Central memory CD8-positive, alpha-beta T cell (primary cell): ENCODE measurements around the gene ZNF331.

ENCODE experiments used
- ATAC-seq: fragments of 150-1000 bp; cut with Tn5 transposase; replicated peaks from 2 replicates; pipeline ENCODE4 v1.10.0; 2022; ENCODE audit warnings: mild to moderate bottlenecking, moderate FRiP score, moderate number of reproducible peaks; ENCODE audit not compliant: poor library complexity, severe bottlenecking; ENCODE audit errors: extremely low read depth
- DNase-seq, 2 donors: peaks; one replicate each; pipeline ENCODE4 v3.0.0; 2021; ENCODE audit warnings: low spot score in 2 of 2
- H3K27ac Mint-ChIP-seq: one replicate; pipeline ENCODE4 v1.8.0; 2022; ENCODE audit warnings: low read depth, mild to moderate bottlenecking, moderate library complexity, mixed read lengths
- H3K27me3 Mint-ChIP-seq: one replicate; pipeline ENCODE4 v1.8.0; 2022; ENCODE audit warnings: mixed read lengths
- H3K36me3 Mint-ChIP-seq: one replicate; pipeline ENCODE4 v1.8.0; 2022; ENCODE audit warnings: mild to moderate bottlenecking, moderate library complexity, mixed read lengths; ENCODE audit not compliant: insufficient read depth
- H3K4me1 Mint-ChIP-seq: one replicate; pipeline ENCODE4 v1.8.0; 2022; ENCODE audit warnings: mixed read lengths
- H3K4me3 Mint-ChIP-seq: one replicate; pipeline ENCODE4 v1.8.0; 2022; ENCODE audit warnings: mild to moderate bottlenecking, moderate library complexity, mixed read lengths
- H3K9me3 Mint-ChIP-seq: one replicate; pipeline ENCODE4 v1.8.0; 2022; ENCODE audit warnings: mixed read lengths

The ZNF331 gene

DNA sequence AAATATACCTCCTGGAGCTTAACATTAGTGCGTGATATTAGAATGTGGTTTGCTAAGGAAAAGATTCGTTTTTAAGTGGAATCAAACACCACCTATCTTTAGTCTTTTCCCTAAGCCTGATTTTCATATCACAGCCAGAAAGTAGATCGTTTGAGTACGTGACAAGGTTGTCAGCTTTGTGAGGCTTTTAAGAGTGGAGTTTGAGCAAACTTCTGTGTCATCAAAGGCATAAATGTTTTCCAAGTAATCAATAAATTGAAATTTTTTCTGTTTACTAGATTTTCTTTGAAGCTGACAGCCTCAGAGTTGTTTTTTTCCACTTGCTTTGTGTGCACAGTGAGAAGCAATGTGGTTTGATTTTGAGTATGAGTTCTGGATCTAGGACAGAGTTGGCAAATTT lies 6.5 kb upstream of the ZNF331 start:
- H3K4me1 Mint-ChIP-seq, result no peaks in the 10 kb centered on the region
- no peak overlapping the region for H3K4me3 Mint-ChIP-seq
- DNase-seq (no peak), ATAC-seq (no peak)
- H3K27ac Mint-ChIP-seq, result no peak overlapping the region
- no peaks in the 10 kb centered on the region for H3K27me3 Mint-ChIP-seq
- H3K36me3 Mint-ChIP-seq, result no peaks in the 10 kb centered on the region
- H3K9me3 Mint-ChIP-seq, result no peaks in the 10 kb centered on the region

DNA sequence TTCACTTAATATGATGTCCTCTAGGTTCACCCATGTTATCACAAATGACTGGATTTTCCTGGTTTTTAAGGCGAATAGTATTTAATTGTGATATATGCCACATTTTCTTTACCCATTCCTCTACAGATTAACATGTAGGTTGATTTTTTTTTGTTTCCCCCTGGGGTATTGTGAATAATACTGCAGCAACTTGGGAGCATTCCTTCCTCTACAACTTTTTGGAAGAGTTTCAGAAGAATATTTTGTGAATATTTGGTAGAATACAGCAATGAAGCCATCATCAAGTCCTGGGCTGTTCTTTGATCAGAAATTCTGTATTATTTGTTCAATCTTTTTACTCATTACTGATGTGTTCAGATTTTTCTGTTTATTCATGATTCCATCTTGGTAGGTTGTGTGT lies 5.6 kb upstream of the ZNF331 start:
- H3K27me3 Mint-ChIP-seq, result no peaks in the 10 kb centered on the region
- H3K4me1 Mint-ChIP-seq, result no peaks in the 10 kb centered on the region
- peaks cover 3% of the 10 kb centered on the region for H3K36me3 Mint-ChIP-seq
- H3K9me3 Mint-ChIP-seq, result no peaks in the 10 kb centered on the region
- ATAC-seq (no peak), DNase-seq (no peak)
- H3K4me3 Mint-ChIP-seq, result no peak overlapping the region
- no peak overlapping the region for H3K27ac Mint-ChIP-seq

DNA sequence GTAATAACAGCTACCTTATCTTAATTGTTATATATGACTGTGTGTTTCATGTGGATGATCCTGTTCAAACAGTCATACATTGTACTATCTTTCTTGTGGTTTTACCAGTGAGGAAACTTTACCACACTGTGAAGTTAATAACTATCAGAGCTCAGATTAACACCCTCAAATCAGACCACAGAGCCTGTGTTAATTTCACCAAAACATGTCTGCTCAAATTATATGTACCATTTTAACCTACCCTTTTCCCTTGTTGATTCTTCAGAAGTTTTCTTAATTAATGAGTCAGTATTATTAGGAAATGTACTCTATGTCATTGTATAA lies 1.8 kb upstream of the ZNF331 start:
- Mint-ChIP-seq H3K36me3 (peaks cover 36% of the 10 kb centered on the region), H3K27ac (no peak overlapping the region), H3K9me3 (no peaks in the 10 kb centered on the region), H3K27me3 (no peaks in the 10 kb centered on the region), H3K4me1 (peaks cover 14% of the 10 kb centered on the region), H3K4me3 (no peak overlapping the region)
- DNase-seq (no peak), ATAC-seq (no peak)

DNA sequence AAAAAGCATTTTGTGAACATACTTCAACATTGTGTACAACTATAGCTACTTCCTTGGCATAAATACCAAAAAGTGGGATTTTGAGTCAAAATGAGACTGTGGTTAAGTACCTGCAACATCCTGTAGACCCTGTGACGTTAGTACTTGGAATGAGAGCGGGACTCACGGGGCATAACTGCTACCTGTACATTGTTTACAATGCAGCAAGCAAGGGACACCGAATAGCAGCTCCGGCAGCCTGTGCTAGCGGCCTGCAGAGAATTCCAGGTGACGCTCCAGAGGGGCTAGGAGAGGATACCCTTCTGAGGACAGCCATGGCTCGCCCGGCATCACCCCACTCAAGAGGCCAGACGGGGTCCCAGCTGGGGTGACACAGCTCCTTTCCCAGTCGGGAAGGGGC lies 824 bp upstream of the ZNF331 start:
- Mint-ChIP-seq H3K4me3 (peak overlapping the region; percentile 98), H3K27me3 (no peaks in the 10 kb centered on the region), H3K9me3 (no peaks in the 10 kb centered on the region), H3K4me1 (peaks cover 14% of the 10 kb centered on the region), H3K27ac (peak overlapping the region; percentile 99), H3K36me3 (peaks cover 39% of the 10 kb centered on the region)
- no peak for ATAC-seq
- DNase-seq, result no peak

DNA sequence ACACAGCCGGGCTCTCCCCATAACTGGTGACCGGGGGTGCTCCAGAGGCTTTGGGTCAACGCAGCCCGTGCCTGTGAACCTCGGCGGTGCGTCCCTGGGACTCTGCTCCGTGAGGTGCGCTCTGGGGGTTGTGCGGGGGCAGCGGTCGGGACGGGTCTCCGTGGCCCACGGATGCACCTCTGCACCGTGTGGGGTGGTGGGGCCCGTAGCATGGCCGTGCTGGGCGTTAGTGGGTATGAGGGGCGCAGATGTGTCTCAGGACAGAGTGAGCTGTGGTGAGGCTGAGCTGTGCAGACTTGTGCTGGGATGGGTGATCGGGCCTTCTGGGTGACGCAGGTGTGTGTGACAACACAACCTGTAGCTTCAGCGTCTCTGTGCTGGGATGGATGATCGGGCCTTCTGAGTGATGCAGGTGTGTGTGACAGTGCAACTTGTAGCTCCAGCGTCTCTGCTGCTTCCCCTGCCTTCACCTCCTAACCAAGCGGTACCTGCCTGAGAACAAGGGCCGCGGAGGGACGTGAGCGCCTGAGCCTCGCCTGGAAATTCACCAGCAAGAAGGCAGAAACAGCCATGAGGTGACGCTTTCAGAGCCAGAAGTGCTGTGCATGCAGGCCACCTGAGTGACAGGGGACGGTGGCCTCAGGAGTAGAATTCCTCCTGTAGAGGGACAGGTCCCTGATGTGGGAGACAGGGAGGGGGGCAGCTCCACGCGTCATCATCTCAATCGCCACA lies 599 bp downstream of the ZNF331 start:
- no peaks in the 10 kb centered on the region for H3K27me3 Mint-ChIP-seq
- peak overlapping the region; percentile 99 for H3K27ac Mint-ChIP-seq
- H3K9me3 Mint-ChIP-seq, result no peaks in the 10 kb centered on the region
- no peak for DNase-seq
- ATAC-seq, result peak; percentile 21
- H3K4me3 Mint-ChIP-seq, result peak overlapping the region; percentile 98
- H3K36me3 Mint-ChIP-seq, result peaks cover 46% of the 10 kb centered on the region
- H3K4me1 Mint-ChIP-seq, result peaks cover 14% of the 10 kb centered on the region

DNA sequence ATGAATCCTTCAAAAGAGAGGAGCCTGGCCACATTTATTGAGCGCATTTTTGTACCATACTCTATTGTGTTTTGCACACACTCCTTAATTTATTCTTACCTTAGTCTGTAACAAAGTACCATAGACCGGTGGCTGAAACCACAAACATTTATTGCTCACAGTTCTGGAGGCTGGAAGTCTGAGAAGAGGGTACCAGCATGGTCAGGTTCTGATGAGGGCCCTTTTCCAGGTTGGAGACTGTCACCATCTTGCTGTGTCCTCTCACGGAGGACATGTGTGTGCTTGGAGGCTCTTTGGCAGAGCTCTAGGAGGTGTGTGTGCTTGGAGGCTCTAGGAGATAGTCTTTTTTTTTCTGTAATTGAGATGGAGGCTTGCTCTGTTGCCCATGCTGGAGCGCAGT lies 2.1 kb downstream of the ZNF331 start:
- no peaks in the 10 kb centered on the region for H3K9me3 Mint-ChIP-seq
- peaks cover 59% of the 10 kb centered on the region for H3K36me3 Mint-ChIP-seq
- H3K27ac Mint-ChIP-seq, result peak overlapping the region; percentile 35
- DNase-seq (no peak), ATAC-seq (no peak)
- peaks cover 14% of the 10 kb centered on the region for H3K4me1 Mint-ChIP-seq
- no peak overlapping the region for H3K4me3 Mint-ChIP-seq
- no peaks in the 10 kb centered on the region for H3K27me3 Mint-ChIP-seq

DNA sequence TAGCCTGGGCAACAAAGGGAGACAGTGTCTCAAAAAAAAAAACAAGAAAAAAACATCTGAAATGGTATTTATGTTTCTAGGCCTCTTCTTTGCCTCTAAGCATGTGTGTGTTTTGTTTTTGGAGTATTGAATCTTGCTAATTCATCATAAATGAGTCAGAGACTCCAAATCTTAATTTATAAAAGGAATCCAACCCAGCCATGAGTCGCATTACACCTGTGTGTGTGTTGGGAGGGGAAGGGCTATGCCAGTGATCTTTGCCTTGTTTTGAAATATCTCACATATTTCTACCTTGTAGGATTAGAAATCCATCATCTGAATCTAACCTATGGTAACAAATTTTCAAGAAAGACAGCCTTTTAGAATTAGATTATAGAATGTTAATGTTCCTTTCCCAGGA lies 4.0 kb downstream of the ZNF331 start:
- Mint-ChIP-seq H3K36me3 (peaks cover 61% of the 10 kb centered on the region), H3K9me3 (no peaks in the 10 kb centered on the region), H3K27ac (no peak overlapping the region), H3K4me1 (peaks cover 14% of the 10 kb centered on the region), H3K27me3 (no peaks in the 10 kb centered on the region), H3K4me3 (no peak overlapping the region)
- DNase-seq (no peak), ATAC-seq (no peak)

DNA sequence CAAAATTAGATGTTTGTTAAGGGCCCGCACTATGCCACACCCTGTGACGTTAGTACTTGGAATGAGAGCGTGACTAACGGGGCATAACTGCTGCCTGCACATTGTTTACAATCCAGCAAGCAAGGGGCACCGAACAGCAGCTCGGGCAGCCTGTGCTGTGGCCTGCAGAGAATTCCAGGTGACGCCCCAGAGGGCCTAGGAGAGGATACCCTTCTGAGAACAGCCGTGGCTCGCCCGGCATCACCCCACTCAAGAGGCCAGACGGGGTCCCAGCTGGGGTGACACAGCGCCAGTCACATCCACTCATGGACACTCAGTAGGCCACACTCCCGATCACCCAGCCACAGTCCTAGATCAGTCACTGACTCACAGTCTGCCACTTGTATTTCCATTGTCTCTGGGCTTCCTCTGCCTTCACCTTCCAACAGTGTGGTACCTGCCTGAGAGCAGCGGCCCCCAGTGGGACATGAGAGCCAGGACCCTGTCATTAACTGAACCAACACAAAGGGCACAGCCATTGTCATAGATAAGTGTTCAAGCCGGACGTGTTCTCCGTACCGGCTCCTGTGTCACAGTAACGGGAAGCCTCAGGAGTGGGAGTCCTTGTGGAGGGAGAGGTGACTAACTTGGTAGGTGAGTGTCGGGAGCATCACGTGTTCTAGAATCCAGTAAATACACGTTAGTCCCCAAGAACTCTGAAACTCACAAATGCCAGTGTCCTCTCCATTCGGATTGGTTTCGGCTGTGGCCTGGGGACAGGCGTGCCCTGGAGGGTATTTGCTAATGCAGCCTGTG lies 7.5 kb downstream of the ZNF331 start:
- peaks cover 12% of the 10 kb centered on the region for H3K4me1 Mint-ChIP-seq
- H3K27ac Mint-ChIP-seq, result no peak overlapping the region
- H3K9me3 Mint-ChIP-seq, result no peaks in the 10 kb centered on the region
- no peak for ATAC-seq
- DNase-seq, result no peak
- H3K36me3 Mint-ChIP-seq, result peaks cover 34% of the 10 kb centered on the region
- H3K4me3 Mint-ChIP-seq, result no peak overlapping the region
- H3K27me3 Mint-ChIP-seq, result no peaks in the 10 kb centered on the region

DNA sequence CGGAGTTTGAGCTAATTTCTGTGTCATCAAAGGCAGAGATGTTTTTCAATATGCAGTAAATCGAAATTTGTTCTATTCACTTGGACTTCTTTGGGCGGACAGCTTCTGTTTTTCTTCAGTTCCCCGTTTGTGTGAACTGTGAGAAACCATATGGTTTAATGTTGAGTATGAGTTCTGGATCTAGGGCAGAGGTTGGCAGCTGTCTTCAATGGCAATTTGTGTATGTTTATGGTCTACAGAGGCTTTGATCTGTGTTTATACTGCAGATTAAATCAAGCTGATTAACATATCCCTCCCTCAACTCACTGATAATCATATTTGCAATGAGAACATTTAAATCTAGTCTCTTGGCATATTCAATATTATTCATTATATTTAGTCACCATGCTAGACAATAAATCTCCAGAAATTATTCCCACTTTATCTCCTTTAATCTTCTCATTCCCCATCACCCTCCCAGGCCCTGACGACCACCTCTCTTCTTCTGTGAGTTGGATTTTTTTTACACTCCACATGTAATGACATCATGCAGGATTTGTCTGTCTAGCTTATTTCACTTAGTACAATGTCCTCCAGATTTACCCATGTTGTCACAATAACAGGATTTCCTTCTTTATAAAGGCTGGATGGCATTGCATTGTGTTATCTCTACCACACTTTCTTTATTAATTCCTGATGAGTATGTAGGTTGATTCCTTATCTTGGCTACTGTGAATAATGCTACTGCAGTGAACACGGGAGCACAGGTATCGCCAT lies 9.0 kb downstream of the ZNF331 start:
- Mint-ChIP-seq H3K4me1 (peaks cover 12% of the 10 kb centered on the region), H3K9me3 (no peaks in the 10 kb centered on the region), H3K36me3 (peaks cover 28% of the 10 kb centered on the region), H3K27ac (no peak overlapping the region), H3K27me3 (no peaks in the 10 kb centered on the region), H3K4me3 (no peak overlapping the region)
- ATAC-seq (no peak), DNase-seq (no peak)

DNA sequence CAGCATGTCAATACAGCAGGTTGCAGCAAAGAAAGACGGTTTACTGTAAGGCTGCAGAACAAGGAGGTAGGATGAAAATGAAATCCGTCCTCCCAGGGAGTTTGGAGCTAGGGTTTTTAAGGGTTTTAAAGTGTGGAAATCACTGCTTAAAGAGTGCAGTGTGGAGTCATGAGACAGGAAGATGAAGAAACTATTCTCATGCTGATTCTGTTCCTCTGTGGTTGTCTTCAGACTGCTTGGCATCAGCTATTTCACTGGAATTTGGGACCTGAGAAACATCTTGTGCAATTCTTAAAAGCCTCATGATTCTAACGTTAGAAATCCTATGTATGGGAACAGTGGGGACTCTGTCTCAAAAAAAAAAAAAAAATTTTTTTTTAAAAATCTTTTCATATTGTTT lies 11.4 kb downstream of the ZNF331 start:
- peaks cover 18% of the 10 kb centered on the region for H3K4me1 Mint-ChIP-seq
- no peaks in the 10 kb centered on the region for H3K27me3 Mint-ChIP-seq
- peak overlapping the region; percentile 30 for H3K27ac Mint-ChIP-seq
- H3K4me3 Mint-ChIP-seq, result no peak overlapping the region
- ATAC-seq (no peak), DNase-seq (no peak)
- H3K36me3 Mint-ChIP-seq, result peaks cover 24% of the 10 kb centered on the region
- H3K9me3 Mint-ChIP-seq, result no peaks in the 10 kb centered on the region

DNA sequence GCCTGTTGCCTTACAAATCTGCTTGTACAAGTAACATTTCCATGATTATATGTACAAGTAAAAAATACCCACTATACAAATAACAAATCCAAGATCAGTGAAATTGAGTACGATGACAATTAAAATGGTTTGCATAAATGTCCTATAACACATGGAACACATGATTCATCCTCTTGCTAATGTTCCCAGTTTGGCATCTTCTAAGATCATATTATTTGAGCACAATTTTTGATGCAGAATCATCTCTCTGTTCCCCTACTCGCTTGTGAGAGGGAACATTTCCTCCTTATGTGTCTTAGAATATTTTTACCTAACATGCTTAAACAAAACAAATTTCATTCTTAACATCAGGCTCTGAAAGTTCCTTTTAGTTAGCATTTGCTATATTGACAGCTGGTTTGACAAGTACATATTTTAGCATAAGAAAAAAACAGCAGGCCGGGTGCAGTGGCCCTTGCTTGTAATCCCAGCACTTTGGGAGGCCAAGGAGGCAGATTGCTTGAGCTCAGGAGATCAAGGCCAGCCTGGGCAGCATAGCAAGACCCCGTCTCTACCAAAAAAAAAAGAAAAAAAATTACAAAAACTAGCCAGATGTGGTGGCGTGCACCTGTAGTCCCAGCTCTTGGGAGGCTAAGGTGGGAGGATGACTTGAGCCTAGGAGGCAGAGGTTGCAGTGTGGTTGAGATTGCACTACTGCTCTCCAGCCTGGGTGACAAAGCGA lies 14.2 kb downstream of the ZNF331 start:
- no peak for DNase-seq
- Mint-ChIP-seq H3K27ac (no peak overlapping the region), H3K36me3 (peaks cover 40% of the 10 kb centered on the region), H3K27me3 (no peaks in the 10 kb centered on the region), H3K4me1 (peaks cover 25% of the 10 kb centered on the region), H3K9me3 (no peaks in the 10 kb centered on the region), H3K4me3 (no peak overlapping the region)
- ATAC-seq, result no peak

DNA sequence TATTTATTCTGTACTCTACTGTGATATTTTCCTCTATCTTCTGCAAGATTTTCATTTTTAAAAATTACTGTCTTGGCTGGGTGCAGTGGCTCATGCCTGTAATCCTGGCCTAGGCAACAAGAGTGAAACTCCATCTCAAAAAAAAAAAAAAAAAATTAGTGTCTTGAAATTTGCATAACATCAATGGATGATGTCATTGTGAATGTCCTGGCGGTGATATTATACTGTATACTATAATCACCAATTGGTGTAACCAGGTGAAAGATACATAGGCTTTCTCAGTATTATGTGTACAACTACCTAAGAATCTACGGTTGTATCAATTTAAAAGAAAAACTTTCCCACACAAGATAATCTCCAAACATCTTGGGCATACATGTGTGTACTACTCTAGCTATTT lies 15.2 kb downstream of the ZNF331 start:
- peak overlapping the region; percentile 100 for H3K27ac Mint-ChIP-seq
- peaks cover 25% of the 10 kb centered on the region for H3K4me1 Mint-ChIP-seq
- peaks cover 42% of the 10 kb centered on the region for H3K36me3 Mint-ChIP-seq
- no peak for ATAC-seq
- H3K9me3 Mint-ChIP-seq, result no peaks in the 10 kb centered on the region
- H3K4me3 Mint-ChIP-seq, result peak overlapping the region; percentile 95
- no peaks in the 10 kb centered on the region for H3K27me3 Mint-ChIP-seq
- no peak for DNase-seq
